Neuronal stem cell (in vitro differentiated cells): ENCODE measurements around the gene TMEM14C.

Experiments used
- DNase-seq: peaks from one replicate; pipeline ENCODE4 v3.0.0-alpha.2; 2013; ENCODE audit warnings: low spot score
- H2AFZ ChIP-seq: one replicate; pipeline ENCODE4 v1.6.1; 2013; ENCODE audit warnings: mild to moderate bottlenecking, low read length, inconsistent platforms
- H2AK5ac ChIP-seq: 2 replicates; pipeline ENCODE4 v1.6.1; 2013; ENCODE audit warnings: low read depth, mild to moderate bottlenecking, inconsistent platforms, low read length, moderate library complexity, mixed read lengths
- H2BK120ac ChIP-seq: 2 replicates; pipeline ENCODE4 v1.6.1; 2013; ENCODE audit warnings: low read depth, mild to moderate bottlenecking, inconsistent platforms, low read length, moderate library complexity, mixed read lengths
- H2BK12ac ChIP-seq: one replicate; pipeline ENCODE4 v1.6.1; 2013; ENCODE audit warnings: low read length, inconsistent platforms
- H2BK15ac ChIP-seq: 2 replicates; pipeline ENCODE4 v1.6.1; 2013; ENCODE audit warnings: mild to moderate bottlenecking, low read length, inconsistent platforms, mixed read lengths
- H2BK5ac ChIP-seq: one replicate; pipeline ENCODE4 v1.6.1; 2013; ENCODE audit warnings: inconsistent platforms, mild to moderate bottlenecking, low read length, moderate library complexity
- H3K14ac ChIP-seq: one replicate; pipeline ENCODE4 v1.6.1; 2013; ENCODE audit warnings: low read length, inconsistent platforms
- H3K18ac ChIP-seq: 2 replicates; pipeline ENCODE4 v1.6.1; 2013; ENCODE audit warnings: low read length, inconsistent platforms
- H3K23ac ChIP-seq: 2 replicates; pipeline ENCODE4 v1.6.1; 2013; ENCODE audit warnings: low read depth, mild to moderate bottlenecking, mixed read lengths, low read length, inconsistent platforms; ENCODE audit not compliant: poor library complexity
- H3K27ac ChIP-seq: replicated peaks from 3 replicates; pipeline ENCODE4 v1.5.1; 2013; ENCODE audit warnings: low read length, inconsistent platforms
- H3K27me3 ChIP-seq, 3 experiments: 2 replicates each; pipeline ENCODE4 v1.6.1; 2013; ENCODE audit warnings: low read length in 3 of 3, mild to moderate bottlenecking in 2 of 3, inconsistent platforms in 1 of 3, low read depth in 1 of 3, mixed read lengths in 1 of 3, moderate library complexity in 1 of 3; ENCODE audit not compliant: control insufficient read depth in 3 of 3, insufficient read depth in 3 of 3
- H3K36me3 ChIP-seq, 2 donors: replicated peaks in 1 of 2; 2 replicates each; pipeline ENCODE4 v1.6.1; 2013; ENCODE audit warnings: low read length in 2 of 2; ENCODE audit not compliant: control insufficient read depth in 2 of 2, insufficient read depth in 2 of 2
- H3K4ac ChIP-seq: 2 replicates; pipeline ENCODE4 v1.6.1; 2013; ENCODE audit warnings: inconsistent platforms, mild to moderate bottlenecking, low read length, moderate library complexity
- H3K4me1 ChIP-seq, 2 donors: 1 replicate in 1 of 2; 2 replicates in 1 of 2; pipeline ENCODE4 v1.6.1; 2013; ENCODE audit warnings: low read length in 2 of 2, low read depth in 1 of 2; ENCODE audit not compliant: control insufficient read depth in 2 of 2, insufficient read depth in 1 of 2
- H3K4me2 ChIP-seq: one replicate; pipeline ENCODE4 v1.6.1; 2013; ENCODE audit warnings: mild to moderate bottlenecking, low read length, inconsistent platforms; ENCODE audit not compliant: insufficient read depth, poor library complexity, severe bottlenecking
- H3K4me3 ChIP-seq, 2 donors: 2 replicates each; pipeline ENCODE4 v1.5.1; 2013; ENCODE audit warnings: low read length in 2 of 2, mild to moderate bottlenecking in 2 of 2, inconsistent platforms in 1 of 2, moderate library complexity in 1 of 2
- H3K79me1 ChIP-seq: one replicate; pipeline ENCODE4 v1.6.1; 2013; ENCODE audit warnings: low read depth, mild to moderate bottlenecking, inconsistent platforms, low read length, moderate library complexity
- H3K9ac ChIP-seq: one replicate; pipeline ENCODE4 v1.6.1; 2013; ENCODE audit warnings: mild to moderate bottlenecking, low read depth, low read length, inconsistent platforms; ENCODE audit not compliant: poor library complexity
- H3K9me3 ChIP-seq, 2 donors: replicated peaks in 1 of 2; 2 replicates each; pipeline versions ENCODE3 to v1.6.1; 2013; ENCODE audit warnings: low read length in 2 of 2, mild to moderate bottlenecking in 2 of 2, inconsistent platforms in 1 of 2, low read depth in 1 of 2, mixed read lengths in 1 of 2, moderate library complexity in 1 of 2; ENCODE audit not compliant: control insufficient read depth in 2 of 2, insufficient read depth in 1 of 2
- H4K8ac ChIP-seq: one replicate; pipeline ENCODE4 v1.6.1; 2013; ENCODE audit warnings: low read depth, mild to moderate bottlenecking, inconsistent platforms, low read length, moderate library complexity
- H4K91ac ChIP-seq: one replicate; pipeline ENCODE4 v1.6.1; 2013; ENCODE audit warnings: low read length, low read depth, mild to moderate bottlenecking, inconsistent platforms; ENCODE audit not compliant: poor library complexity
- WGBS, 2 donors: extraction: QIAGEN DNeasy Blood & Tissue Kit; methylation state at CpG; one replicate each; pipeline ENCODE4 v1.1.7; 2013; ENCODE audit warnings: missing lambda C conversion rate in 2 of 2, mixed read lengths in 1 of 2; ENCODE audit not compliant: insufficient read length in 2 of 2, insufficient replicate concordance in 1 of 2; ENCODE audit errors: extremely low coverage in 2 of 2; 5-methylcytosine and 5-hydroxymethylcytosine counted together

The TMEM14C gene

GRCh38 chr6:10687582-10687981 lies 35.3 kb upstream of the TMEM14C start:
- no peak overlapping the region for H3K23ac ChIP-seq
- H3K4me1 ChIP-seq, result no peaks in the 10 kb centered on the region
- no peak for DNase-seq
- H4K8ac ChIP-seq, result no peak overlapping the region
- H3K4me3 ChIP-seq, result no peak overlapping the region
- H3K4me2 ChIP-seq, result no peak overlapping the region
- H3K27me3 ChIP-seq, result no peaks in the 10 kb centered on the region
- no peak overlapping the region for H3K14ac ChIP-seq
- H2BK5ac ChIP-seq, result no peak overlapping the region
- H3K79me1 ChIP-seq, result no peaks in the 10 kb centered on the region
- no peak overlapping the region for H3K27ac ChIP-seq
- no CpG with 5 or more reads among the region's 6 CpGs for WGBS, 2 donors
- H2BK12ac ChIP-seq, result no peak overlapping the region
- H2BK120ac ChIP-seq, result no peak overlapping the region
- H3K9me3 ChIP-seq, result no peaks in the 10 kb centered on the region
- no peak overlapping the region for H3K18ac ChIP-seq
- H2BK15ac ChIP-seq, result no peak overlapping the region
- H3K36me3 ChIP-seq, result peaks cover under 1 to 2% of the 10 kb centered on the region in 2 donors
- no peak overlapping the region for H4K91ac ChIP-seq
- H2AK5ac ChIP-seq, result no peak overlapping the region
- no peak overlapping the region for H2AFZ ChIP-seq
- H3K4ac ChIP-seq, result no peak overlapping the region
- H3K9ac ChIP-seq, result no peak overlapping the region

GRCh38 chr6:10690651-10691445 lies 32.0 kb upstream of the TMEM14C start:
- no peak overlapping the region for H3K14ac ChIP-seq
- no peaks in the 10 kb centered on the region for H3K27me3 ChIP-seq
- H2AK5ac ChIP-seq, result no peak overlapping the region
- no peak overlapping the region for H3K18ac ChIP-seq
- H3K27ac ChIP-seq, result peak overlapping the region; percentile 20
- no peak overlapping the region for H2BK5ac ChIP-seq
- H2AFZ ChIP-seq, result no peak overlapping the region
- H2BK120ac ChIP-seq, result no peak overlapping the region
- H3K4me2 ChIP-seq, result no peak overlapping the region
- H2BK12ac ChIP-seq, result no peak overlapping the region
- WGBS, 2 donors, result no CpG with 5 or more reads among the region's 15 CpGs
- H3K4ac ChIP-seq, result no peak overlapping the region
- H3K4me1 ChIP-seq, result peaks cover 4 to 6% of the 10 kb centered on the region in 2 donors
- H3K23ac ChIP-seq, result no peak overlapping the region
- peaks cover 0 to 5% of the 10 kb centered on the region in 2 donors for H3K9me3 ChIP-seq
- no peak for DNase-seq
- no peak overlapping the region for H4K8ac ChIP-seq
- no peak overlapping the region for H3K4me3 ChIP-seq
- no peak overlapping the region for H3K9ac ChIP-seq
- H3K79me1 ChIP-seq, result no peaks in the 10 kb centered on the region
- H3K36me3 ChIP-seq, result peaks cover 0 to 9% of the 10 kb centered on the region in 2 donors
- no peak overlapping the region for H4K91ac ChIP-seq
- no peak overlapping the region for H2BK15ac ChIP-seq

- Histone ChIP-seq H3K9me3 (peaks cover 0 to 5% of the 10 kb centered on the region in 2 donors), H4K8ac (no peak overlapping the region), H3K27ac (no peak overlapping the region), H3K4me1 (peaks cover 5 to 10% of the 10 kb centered on the region in 2 donors), H2AK5ac (no peak overlapping the region), H2AFZ (no peak overlapping the region), H3K23ac (no peak overlapping the region), H3K18ac (no peak overlapping the region), H2BK12ac (no peak overlapping the region), H3K4me3 (peak overlapping the region; percentile 29 to 82), H3K36me3 (peaks cover 1 to 23% of the 10 kb centered on the region in 2 donors), H3K9ac (no peak overlapping the region), H2BK15ac (no peak overlapping the region), H3K79me1 (peaks cover 2% of the 10 kb centered on the region), H3K27me3 (no peaks in the 10 kb centered on the region), H4K91ac (no peak overlapping the region), H2BK5ac (no peak overlapping the region), H3K4me2 (peak overlapping the region; percentile 61), H3K14ac (no peak overlapping the region), H2BK120ac (no peak overlapping the region), H3K4ac (no peak overlapping the region)
- DNase-seq, result no peak
- no CpG with 5 or more reads among the region's 8 CpGs for WGBS, 2 donors
Measured at GRCh38 chr6:10692965-10693538, 29.8 kb upstream of the TMEM14C start.

- Histone ChIP-seq H2AK5ac (no peak within 1 kb of the TSS), H3K27me3 (no peaks in the 10 kb centered on the region), H3K4me1 (peaks cover 5 to 10% of the 10 kb centered on the region in 2 donors), H3K9ac (peak within 1 kb of the TSS; percentile 98), H2BK120ac (no peak within 1 kb of the TSS), H3K4me2 (peak within 1 kb of the TSS; percentile 70), H2BK5ac (no peak within 1 kb of the TSS), H3K4ac (no peak within 1 kb of the TSS), H3K36me3 (peaks cover 8 to 38% of the 10 kb centered on the region in 2 donors), H4K91ac (no peak within 1 kb of the TSS), H2BK15ac (no peak within 1 kb of the TSS), H3K23ac (peak within 1 kb of the TSS; percentile 87), H3K4me3 (peak within 1 kb of the TSS; percentile 82 to 100), H2AFZ (peak within 1 kb of the TSS; percentile 88), H3K18ac (peak within 1 kb of the TSS; percentile 96), H3K79me1 (peaks cover 4% of the 10 kb centered on the region), H3K14ac (no peak within 1 kb of the TSS), H3K9me3 (peaks cover 0 to 5% of the 10 kb centered on the region in 2 donors), H3K27ac (peak within 1 kb of the TSS; percentile 92), H2BK12ac (no peak within 1 kb of the TSS), H4K8ac (no peak within 1 kb of the TSS)
- no CpG with 5 or more reads among the region's 53 CpGs for WGBS, 2 donors
- DNase-seq, result peak; percentile 94
Measured at GRCh38 chr6:10694302-10695085, 28.4 kb upstream of the TMEM14C start, which contains the start of the genes C6orf52 and PAK1IP1. Gene C6orf52 (minus strand): TSS chr6:10694616. CDS start chr6:10687550, 7,066 bp downstream. Gene PAK1IP1 (plus strand): TSS chr6:10694972. CDS start chr6:10694986, 14 bp downstream.
